Transverse colon (tissue), 4 donors: Measurements from ENCODE around the gene WASF2.

Experiments
- EP300 ChIP-seq: sonication (generic); formaldehyde crosslinking; IDR thresholded peaks from one replicate; pipeline ENCODE4 v1.6.1; 2017; ENCODE audit warnings: antibody characterized with exemption, low read depth
- POLR2AphosphoS5 ChIP-seq, 3 donors: sonication (generic); formaldehyde crosslinking; IDR thresholded peaks; one replicate each; pipeline ENCODE4 v1.6.1; 2016; ENCODE audit warnings: antibody characterized with exemption in 3 of 3
- TF ChIP-seq, protein P1 (sequence below), 5 experiments: fragments of 200-600 bp in 3 of 5; fragments of 450-650 bp in 2 of 5; sonication (generic) in 3 of 5; IDR thresholded peaks; 1 replicate in 2 of 5; 2 replicates in 3 of 5; pipeline ENCODE4 v1.5.1; 2016 to 2017; ENCODE audit warnings: antibody characterized with exemption in 5 of 5, inconsistent platforms in 3 of 5, mild to moderate bottlenecking in 2 of 5, moderate library complexity in 1 of 5

DNA sequence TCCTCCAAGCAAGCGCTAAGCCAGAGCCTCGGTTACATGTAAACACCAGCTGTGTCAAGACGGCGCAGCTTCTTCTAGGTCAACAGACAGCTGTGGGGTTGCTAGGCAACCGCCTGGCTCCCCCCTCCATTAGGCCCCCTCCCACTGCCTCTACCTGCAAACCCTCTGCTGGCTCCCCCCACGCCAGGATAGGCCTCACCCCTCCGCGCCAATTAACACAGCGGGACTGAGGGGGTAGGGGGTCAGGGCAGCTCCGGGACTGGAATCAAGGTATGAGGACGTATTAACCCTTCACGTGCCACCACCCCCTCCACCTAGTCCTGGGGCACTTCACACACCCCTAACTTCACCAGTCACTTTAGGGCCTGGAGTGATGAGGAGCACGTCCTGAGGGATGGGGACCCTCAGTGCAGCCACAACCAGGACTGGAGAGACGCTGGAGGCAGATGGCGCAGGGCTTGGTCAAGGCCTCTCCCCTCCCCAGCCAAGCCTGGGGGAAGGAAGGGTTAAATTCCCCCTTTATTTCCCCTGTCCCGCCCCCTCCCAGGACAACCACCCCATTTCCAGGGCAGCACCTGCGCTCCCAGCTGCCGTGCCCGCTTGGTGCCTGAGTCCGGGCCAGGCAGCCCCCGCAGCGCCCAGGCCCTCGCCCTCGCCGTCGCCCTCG, 37.4 kb upstream of the WASF2 start:
- TF ChIP-seq POLR2AphosphoS5 (IDR thresholded peaks at IDR 0.05) (peak in 2 of 3 donors; percentile 55 to 62), EP300 (no peak)
- TF ChIP-seq, protein P1, sequence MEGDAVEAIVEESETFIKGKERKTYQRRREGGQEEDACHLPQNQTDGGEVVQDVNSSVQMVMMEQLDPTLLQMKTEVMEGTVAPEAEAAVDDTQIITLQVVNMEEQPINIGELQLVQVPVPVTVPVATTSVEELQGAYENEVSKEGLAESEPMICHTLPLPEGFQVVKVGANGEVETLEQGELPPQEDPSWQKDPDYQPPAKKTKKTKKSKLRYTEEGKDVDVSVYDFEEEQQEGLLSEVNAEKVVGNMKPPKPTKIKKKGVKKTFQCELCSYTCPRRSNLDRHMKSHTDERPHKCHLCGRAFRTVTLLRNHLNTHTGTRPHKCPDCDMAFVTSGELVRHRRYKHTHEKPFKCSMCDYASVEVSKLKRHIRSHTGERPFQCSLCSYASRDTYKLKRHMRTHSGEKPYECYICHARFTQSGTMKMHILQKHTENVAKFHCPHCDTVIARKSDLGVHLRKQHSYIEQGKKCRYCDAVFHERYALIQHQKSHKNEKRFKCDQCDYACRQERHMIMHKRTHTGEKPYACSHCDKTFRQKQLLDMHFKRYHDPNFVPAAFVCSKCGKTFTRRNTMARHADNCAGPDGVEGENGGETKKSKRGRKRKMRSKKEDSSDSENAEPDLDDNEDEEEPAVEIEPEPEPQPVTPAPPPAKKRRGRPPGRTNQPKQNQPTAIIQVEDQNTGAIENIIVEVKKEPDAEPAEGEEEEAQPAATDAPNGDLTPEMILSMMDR (IDR thresholded peaks at IDR 0.05): no peak
